MM.1S (cell line): Measurements from ENCODE around the gene PARVB.

Experiments
- DNase-seq: peaks from one replicate; pipeline ENCODE4 v3.0.0-alpha.2; 2015
- H2AFZ ChIP-seq: fragments of 300-600 bp; sonication (generic); 2 replicates; pipeline ENCODE4 v1.6.0; 2016; ENCODE audit warnings: antibody characterized with exemption, low read length
- H3F3A ChIP-seq: fragments of 300-600 bp; sonication (generic); 2 replicates; pipeline ENCODE4 v1.6.1; 2016; ENCODE audit warnings: mild to moderate bottlenecking, antibody characterized with exemption, low read length, moderate library complexity, mixed read lengths; ENCODE audit not compliant: insufficient read depth
- H3K27ac ChIP-seq: fragments of 300-600 bp; sonication (generic); 2 replicates; pipeline ENCODE4 v1.5.1; 2016; ENCODE audit warnings: mild to moderate bottlenecking, low read length
- H3K27me3 ChIP-seq: fragments of 300-600 bp; sonication (generic); replicated peaks from 2 replicates; pipeline ENCODE4 v1.6.0; 2016; ENCODE audit warnings: low read length; ENCODE audit not compliant: insufficient read depth
- H3K36me3 ChIP-seq: fragments of 300-600 bp; sonication (generic); replicated peaks from 2 replicates; pipeline ENCODE4 v1.6.1; 2016; ENCODE audit warnings: mild to moderate bottlenecking, low read length, mixed read lengths; ENCODE audit not compliant: insufficient read depth
- H3K4me1 ChIP-seq: fragments of 300-600 bp; sonication (generic); 2 replicates; pipeline ENCODE4 v1.6.1; 2016; ENCODE audit warnings: low read length, mixed read lengths
- H3K4me2 ChIP-seq: fragments of 300-600 bp; sonication (generic); 2 replicates; pipeline ENCODE4 v1.6.0; 2016; ENCODE audit warnings: low read depth, low read length
- H3K4me3 ChIP-seq: fragments of 300-600 bp; sonication (generic); 2 replicates; pipeline ENCODE4 v1.5.1; 2016; ENCODE audit warnings: low read length, mixed read lengths
- H3K79me2 ChIP-seq: fragments of 300-600 bp; sonication (generic); 2 replicates; pipeline ENCODE4 v1.6.1; 2016; ENCODE audit warnings: mixed run types, low read length, mixed read lengths
- H3K9ac ChIP-seq: fragments of 300-600 bp; sonication (generic); 2 replicates; pipeline ENCODE4 v1.6.1; 2016; ENCODE audit warnings: low read length, mixed read lengths
- H3K9me2 ChIP-seq: fragments of 300-600 bp; sonication (generic); replicated peaks from 2 replicates; pipeline ENCODE4 v1.6.1; 2016; ENCODE audit warnings: mild to moderate bottlenecking, low read length, mixed read lengths; ENCODE audit not compliant: insufficient read depth
- H3K9me3 ChIP-seq: fragments of 300-600 bp; sonication (generic); replicated peaks from 2 replicates; pipeline ENCODE4 v1.6.1; 2016; ENCODE audit warnings: mild to moderate bottlenecking, low read length, mixed read lengths; ENCODE audit not compliant: insufficient read depth
- H4K20me1 ChIP-seq: fragments of 300-600 bp; sonication (generic); 2 replicates; pipeline ENCODE4 v1.6.1; 2016; ENCODE audit warnings: mild to moderate bottlenecking, low read length, moderate library complexity, mixed read lengths; ENCODE audit not compliant: insufficient read depth
- CTCF ChIP-seq: fragments of 300-600 bp; sonication (generic); IDR thresholded peaks from 2 replicates; pipeline ENCODE4 v1.5.1; 2016; ENCODE audit warnings: antibody characterized with exemption, low read length, mixed read lengths
- EZH2 ChIP-seq: fragments of 300-600 bp; sonication (generic); optimal IDR thresholded peaks from 2 replicates; pipeline ENCODE3; 2017; ENCODE audit warnings: low read depth, mild to moderate bottlenecking, antibody characterized with exemption, low read length, mixed read lengths
- EZH2phosphoT487 ChIP-seq: fragments of 300-600 bp; sonication (generic); IDR thresholded peaks from 2 replicates; pipeline ENCODE4 v1.6.1; 2018; ENCODE audit warnings: antibody characterized with exemption, low read length

The PARVB gene

GRCh38 chr22:44080936-44081861, 57.1 kb downstream of the PARVB start:
- H3K9me3 ChIP-seq, result no peaks in the 10 kb centered on the region
- H3K27ac ChIP-seq, result no peak overlapping the region
- no peaks in the 10 kb centered on the region; the same call in 1 of the 2 replicates for H4K20me1 ChIP-seq
- no peaks in the 10 kb centered on the region for H3F3A ChIP-seq
- no peak overlapping the region for H3K9ac ChIP-seq
- H3K4me1 ChIP-seq, result no peaks in the 10 kb centered on the region
- no peak overlapping the region for H2AFZ ChIP-seq
- TF ChIP-seq CTCF (peak; percentile 89), EZH2 (no peak), EZH2phosphoT487 (no peak)
- no peak overlapping the region for H3K4me3 ChIP-seq
- H3K36me3 ChIP-seq, result no peaks in the 10 kb centered on the region
- H3K4me2 ChIP-seq, result no peak overlapping the region
- H3K27me3 ChIP-seq, result no peaks in the 10 kb centered on the region
- peak; percentile 53 for DNase-seq
- H3K9me2 ChIP-seq, result no peaks in the 10 kb centered on the region
- H3K79me2 ChIP-seq, result no peaks in the 10 kb centered on the region

- no peaks in the 10 kb centered on the region; the same call in 1 of the 2 replicates for H4K20me1 ChIP-seq
- no peaks in the 10 kb centered on the region for H3F3A ChIP-seq
- H3K9me3 ChIP-seq, result no peaks in the 10 kb centered on the region
- no peak overlapping the region for H3K27ac ChIP-seq
- H3K4me2 ChIP-seq, result no peak overlapping the region
- H3K9ac ChIP-seq, result no peak overlapping the region
- no peaks in the 10 kb centered on the region for H3K79me2 ChIP-seq
- no peaks in the 10 kb centered on the region for H3K27me3 ChIP-seq
- no peak for DNase-seq
- no peaks in the 10 kb centered on the region for H3K9me2 ChIP-seq
- H3K36me3 ChIP-seq, result no peaks in the 10 kb centered on the region
- H2AFZ ChIP-seq, result no peak overlapping the region
- no peaks in the 10 kb centered on the region for H3K4me1 ChIP-seq
- TF ChIP-seq CTCF (no peak), EZH2phosphoT487 (no peak), EZH2 (no peak)
- H3K4me3 ChIP-seq, result no peak overlapping the region
These were observed 58.7 kb downstream of the PARVB start for GRCh38 chr22:44082801-44083200.

GRCh38 chr22:44084044-44084772, 60.1 kb downstream of the PARVB start:
- H3K36me3 ChIP-seq, result no peaks in the 10 kb centered on the region
- no peak overlapping the region for H3K27ac ChIP-seq
- no peak overlapping the region for H3K4me3 ChIP-seq
- no peak overlapping the region for H3K9ac ChIP-seq
- no peak overlapping the region for H2AFZ ChIP-seq
- H4K20me1 ChIP-seq, result no peaks in the 10 kb centered on the region; the same call in 1 of the 2 replicates
- H3K79me2 ChIP-seq, result no peaks in the 10 kb centered on the region
- no peaks in the 10 kb centered on the region for H3K27me3 ChIP-seq
- no peaks in the 10 kb centered on the region for H3K9me3 ChIP-seq
- H3K4me2 ChIP-seq, result no peak overlapping the region
- DNase-seq, result no peak
- TF ChIP-seq EZH2 (no peak), CTCF (no peak), EZH2phosphoT487 (no peak)
- no peaks in the 10 kb centered on the region for H3F3A ChIP-seq
- no peaks in the 10 kb centered on the region for H3K4me1 ChIP-seq
- no peaks in the 10 kb centered on the region for H3K9me2 ChIP-seq
